ENCODE data around the gene GLIS2. TPM values are rescaled to one million over a fixed set of nuclear protein-coding genes. Genes with fewer than 3 reads are reported as not detected.
"Not testable (repeated sequence)": the region's sequence is repeated elsewhere in the genome, so short reads cannot be mapped to it uniquely, and the experiment has no call there.

Gene GLIS2
- total and polyA plus RNA-seq, 3 donors from 2014 or later: 4.8 to 15.0 (median 6.7) TPM

- 79% methylated on average over 6 of the region's 6 CpGs; no CpG with 5 or more reads in 1 of the 2 donors for WGBS, 2 donors
- intact Hi-C loops (cut with DNase I; ENCODE audit: low total_unique reads): no loop called here
Measured at GRCh38 chr16:4340443-4340842, 24.6 kb downstream of the GLIS2 start.

DNA sequence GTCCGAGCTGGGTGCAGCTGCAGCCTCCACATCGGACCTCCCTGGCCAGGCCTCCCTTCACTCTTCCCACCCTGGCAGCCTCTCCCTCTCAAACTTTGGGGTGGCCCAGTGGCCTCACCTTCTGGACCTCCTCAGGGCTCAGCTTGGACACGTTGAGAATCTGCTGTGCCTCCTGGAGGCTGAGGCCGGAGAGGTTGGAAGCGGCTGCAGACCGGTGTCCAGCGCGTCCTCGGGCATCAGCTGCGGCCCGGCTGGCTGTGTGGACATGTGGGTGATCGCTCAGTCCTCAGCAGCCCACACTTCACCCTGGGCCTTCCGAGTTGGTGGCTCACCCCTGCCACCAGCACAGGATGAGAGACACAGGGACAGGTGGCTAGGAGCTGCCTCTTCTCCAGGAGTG is 25.4 kb downstream of the GLIS2 start:
- intact Hi-C loops (cut with DNase I; ENCODE audit: low total_unique reads): no loop called here
- 86 to 88% methylated on average over 6 to 13 of the region's 13 CpGs for WGBS, 2 donors
- DNase-seq: no peak
- no peaks in the 10 kb centered on the region for H3K9me3 ChIP-seq
- TF ChIP-seq POLR2A (IDR thresholded peaks at IDR 0.05): no peak
- TF ChIP-seq, protein P1, sequence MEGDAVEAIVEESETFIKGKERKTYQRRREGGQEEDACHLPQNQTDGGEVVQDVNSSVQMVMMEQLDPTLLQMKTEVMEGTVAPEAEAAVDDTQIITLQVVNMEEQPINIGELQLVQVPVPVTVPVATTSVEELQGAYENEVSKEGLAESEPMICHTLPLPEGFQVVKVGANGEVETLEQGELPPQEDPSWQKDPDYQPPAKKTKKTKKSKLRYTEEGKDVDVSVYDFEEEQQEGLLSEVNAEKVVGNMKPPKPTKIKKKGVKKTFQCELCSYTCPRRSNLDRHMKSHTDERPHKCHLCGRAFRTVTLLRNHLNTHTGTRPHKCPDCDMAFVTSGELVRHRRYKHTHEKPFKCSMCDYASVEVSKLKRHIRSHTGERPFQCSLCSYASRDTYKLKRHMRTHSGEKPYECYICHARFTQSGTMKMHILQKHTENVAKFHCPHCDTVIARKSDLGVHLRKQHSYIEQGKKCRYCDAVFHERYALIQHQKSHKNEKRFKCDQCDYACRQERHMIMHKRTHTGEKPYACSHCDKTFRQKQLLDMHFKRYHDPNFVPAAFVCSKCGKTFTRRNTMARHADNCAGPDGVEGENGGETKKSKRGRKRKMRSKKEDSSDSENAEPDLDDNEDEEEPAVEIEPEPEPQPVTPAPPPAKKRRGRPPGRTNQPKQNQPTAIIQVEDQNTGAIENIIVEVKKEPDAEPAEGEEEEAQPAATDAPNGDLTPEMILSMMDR (IDR thresholded peaks at IDR 0.05): no peak
- no peaks in the 10 kb centered on the region for H3K36me3 ChIP-seq (ENCODE audit: low read depth, missing control alignments)
- no peak overlapping the region for H3K27ac ChIP-seq
- H3K4me1 ChIP-seq: peaks cover 21% of the 10 kb centered on the region
- no peaks in the 10 kb centered on the region for H3K27me3 ChIP-seq
- no peak overlapping the region for H3K4me3 ChIP-seq

More at GRCh38 chr16:4340443-4340842, 24.6 kb downstream of the GLIS2 start:
- no peak overlapping the region for H3K4me3 ChIP-seq
- no peaks in the 10 kb centered on the region for H3K9me3 ChIP-seq
- H3K27me3 ChIP-seq: no peaks in the 10 kb centered on the region
- H3K27ac ChIP-seq: no peak overlapping the region
- H3K36me3 ChIP-seq (ENCODE audit: low read depth, missing control alignments): no peaks in the 10 kb centered on the region
- no peak for TF ChIP-seq POLR2A (IDR thresholded peaks at IDR 0.05)
- TF ChIP-seq, protein P1 (IDR thresholded peaks at IDR 0.05): no peak
- peaks cover 14% of the 10 kb centered on the region for H3K4me1 ChIP-seq
- no peak for DNase-seq

DNA sequence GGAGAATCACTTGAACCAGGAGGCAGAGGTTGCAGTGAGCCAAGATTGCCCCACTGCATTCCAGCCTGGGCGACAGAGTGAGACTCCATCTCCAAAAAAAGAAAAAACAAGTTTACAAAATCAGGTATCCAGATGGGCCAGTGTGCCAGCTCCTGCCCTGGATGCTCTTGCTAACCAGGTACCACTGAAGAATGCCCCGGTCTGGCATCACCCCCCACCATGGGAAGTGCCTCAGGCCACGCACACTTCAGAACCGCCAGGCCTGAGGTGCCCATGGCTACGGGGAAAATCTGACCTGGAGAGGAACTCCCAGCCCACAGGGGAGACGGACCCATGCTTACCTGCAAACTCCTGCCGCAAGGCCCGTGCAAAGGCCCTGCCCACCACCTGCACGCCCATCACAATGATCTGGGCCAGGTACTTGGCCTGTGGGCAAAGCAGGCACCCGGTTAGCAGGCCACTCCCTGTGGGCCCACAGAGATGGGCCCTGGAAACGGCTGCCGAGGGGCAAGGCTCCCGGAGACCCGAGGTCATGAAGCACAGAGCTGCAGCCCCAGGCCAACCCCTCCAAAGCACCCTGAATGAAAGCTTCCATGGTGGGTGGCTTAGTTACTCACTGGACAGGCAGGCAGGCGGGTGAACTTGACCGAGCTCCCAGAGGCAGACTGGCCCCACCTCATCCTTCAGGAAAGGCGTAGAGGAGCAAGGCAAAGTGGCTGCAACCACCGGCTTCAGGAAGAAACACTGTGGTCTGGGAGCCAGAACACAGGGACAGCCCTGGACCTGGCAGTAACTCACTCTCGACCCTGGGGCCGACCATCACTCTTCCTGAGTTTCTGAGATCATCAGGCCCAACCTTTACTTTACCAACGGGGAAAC is 27.2 kb downstream of the GLIS2 start:
- H3K27ac ChIP-seq: no peak overlapping the region
- WGBS, 2 donors: 80 to 86% methylated on average over 7 to 12 of the region's 21 CpGs
- no peaks in the 10 kb centered on the region for H3K36me3 ChIP-seq (ENCODE audit: low read depth, missing control alignments)
- H3K4me1 ChIP-seq: peaks cover 37% of the 10 kb centered on the region
- no peak overlapping the region for H3K4me3 ChIP-seq
- no peaks in the 10 kb centered on the region for H3K9me3 ChIP-seq
- intact Hi-C loops (cut with DNase I; ENCODE audit: low total_unique reads): no loop called here
- TF ChIP-seq, protein P1 (IDR thresholded peaks at IDR 0.05): no peak
- no peak for TF ChIP-seq POLR2A (IDR thresholded peaks at IDR 0.05)
- no peaks in the 10 kb centered on the region for H3K27me3 ChIP-seq
- no peak for DNase-seq

DNA sequence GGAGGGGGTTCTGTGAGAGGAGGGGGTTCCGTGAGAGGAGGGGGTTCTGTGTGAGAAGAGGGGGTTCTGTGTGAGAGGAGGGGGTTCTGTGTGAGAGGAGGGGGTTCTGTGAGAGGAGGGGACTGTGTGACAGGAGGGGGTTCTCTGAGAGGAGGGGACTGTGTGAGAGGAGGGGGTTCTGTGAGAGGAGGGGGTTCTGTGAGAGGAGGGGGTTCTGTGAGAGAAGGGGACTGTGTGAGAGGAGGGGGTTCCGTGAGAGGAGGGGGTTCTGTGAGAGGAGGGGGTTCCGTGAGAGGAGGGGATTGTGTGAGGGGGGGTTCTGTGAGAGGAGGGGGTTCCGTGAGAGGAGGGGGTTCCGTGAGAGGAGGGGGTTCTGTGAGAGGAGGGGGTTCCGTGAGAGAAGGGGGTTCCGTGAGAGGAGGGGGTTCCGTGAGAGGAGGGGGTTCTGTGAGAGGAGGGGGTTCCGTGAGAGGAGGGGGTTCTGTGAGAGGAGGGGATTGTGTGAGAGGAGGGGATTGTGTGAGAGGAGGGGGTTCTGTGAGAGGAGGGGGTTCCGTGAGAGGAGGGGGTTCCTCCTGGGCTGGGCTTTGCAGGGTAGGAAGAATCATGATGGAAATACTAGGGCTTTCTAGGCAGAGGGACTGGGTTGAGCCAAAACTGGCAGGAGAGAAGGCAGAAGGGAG is 28.6 kb downstream of the GLIS2 start:
- H3K27ac ChIP-seq: peak overlapping the region in 1 of 2 donors; percentile 55
- DNase-seq; H3K36me3 ChIP-seq (ENCODE audit: low read depth, missing control alignments); H3K9me3 ChIP-seq; intact Hi-C loops (cut with DNase I; ENCODE audit: low total_unique reads); H3K27me3 ChIP-seq; H3K4me3 ChIP-seq: not testable (repeated sequence)
- peaks cover 38% of the 10 kb centered on the region for H3K4me1 ChIP-seq
- 63% methylated on average over 5 to 7 of the region's 10 CpGs for WGBS, 2 donors

All from testis (tissue), 3 donors.